GM12875 (cell line): Measurements from ENCODE around the gene LHX3.

ENCODE experiments used
- H3K4me3 ChIP-seq: one replicate; pipeline ENCODE4 v1.5.1; 2011; ENCODE audit warnings: low read depth, low read length, control low read depth
- TF ChIP-seq, protein P1 (sequence below): IDR thresholded peaks from 2 replicates; pipeline ENCODE4 v1.5.1; 2011; ENCODE audit warnings: low read depth, mild to moderate bottlenecking, control low read depth, inconsistent platforms, low read length, moderate library complexity, borderline replicate concordance; ENCODE audit not compliant: insufficient read depth

LHX3 gene

DNA sequence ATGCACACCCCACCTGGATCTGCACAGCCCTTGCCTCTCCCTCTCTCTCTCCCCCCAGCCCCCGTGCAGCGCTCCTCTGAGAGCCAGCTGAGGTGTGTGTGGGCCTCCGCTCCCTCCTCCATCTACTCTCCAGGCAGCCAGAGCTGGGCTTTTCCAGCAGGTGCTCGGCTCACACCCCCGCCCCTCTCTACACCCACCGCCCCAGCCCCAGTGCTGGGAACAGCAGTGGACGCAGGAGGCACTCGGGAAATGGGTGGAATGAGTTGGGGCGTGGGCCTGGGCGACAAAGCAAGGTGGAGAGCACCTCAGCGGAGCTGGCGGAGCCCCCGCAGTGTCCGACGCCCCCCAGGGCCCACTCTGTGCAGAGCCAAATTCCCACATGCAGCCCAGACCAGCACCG is 13.3 kb upstream of the LHX3 start:
- no peak overlapping the region for H3K4me3 ChIP-seq
- TF ChIP-seq, protein P1, sequence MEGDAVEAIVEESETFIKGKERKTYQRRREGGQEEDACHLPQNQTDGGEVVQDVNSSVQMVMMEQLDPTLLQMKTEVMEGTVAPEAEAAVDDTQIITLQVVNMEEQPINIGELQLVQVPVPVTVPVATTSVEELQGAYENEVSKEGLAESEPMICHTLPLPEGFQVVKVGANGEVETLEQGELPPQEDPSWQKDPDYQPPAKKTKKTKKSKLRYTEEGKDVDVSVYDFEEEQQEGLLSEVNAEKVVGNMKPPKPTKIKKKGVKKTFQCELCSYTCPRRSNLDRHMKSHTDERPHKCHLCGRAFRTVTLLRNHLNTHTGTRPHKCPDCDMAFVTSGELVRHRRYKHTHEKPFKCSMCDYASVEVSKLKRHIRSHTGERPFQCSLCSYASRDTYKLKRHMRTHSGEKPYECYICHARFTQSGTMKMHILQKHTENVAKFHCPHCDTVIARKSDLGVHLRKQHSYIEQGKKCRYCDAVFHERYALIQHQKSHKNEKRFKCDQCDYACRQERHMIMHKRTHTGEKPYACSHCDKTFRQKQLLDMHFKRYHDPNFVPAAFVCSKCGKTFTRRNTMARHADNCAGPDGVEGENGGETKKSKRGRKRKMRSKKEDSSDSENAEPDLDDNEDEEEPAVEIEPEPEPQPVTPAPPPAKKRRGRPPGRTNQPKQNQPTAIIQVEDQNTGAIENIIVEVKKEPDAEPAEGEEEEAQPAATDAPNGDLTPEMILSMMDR = no peak

- no peak overlapping the region for H3K4me3 ChIP-seq
- TF ChIP-seq, protein P1 = no peak
Measured at GRCh38 chr9:136216541-136217244, 11.8 kb upstream of the LHX3 start.

GRCh38 chr9:136213733-136214132 is 8.8 kb upstream of the LHX3 start:
- TF ChIP-seq, protein P1 = no peak
- no peak overlapping the region for H3K4me3 ChIP-seq

DNA sequence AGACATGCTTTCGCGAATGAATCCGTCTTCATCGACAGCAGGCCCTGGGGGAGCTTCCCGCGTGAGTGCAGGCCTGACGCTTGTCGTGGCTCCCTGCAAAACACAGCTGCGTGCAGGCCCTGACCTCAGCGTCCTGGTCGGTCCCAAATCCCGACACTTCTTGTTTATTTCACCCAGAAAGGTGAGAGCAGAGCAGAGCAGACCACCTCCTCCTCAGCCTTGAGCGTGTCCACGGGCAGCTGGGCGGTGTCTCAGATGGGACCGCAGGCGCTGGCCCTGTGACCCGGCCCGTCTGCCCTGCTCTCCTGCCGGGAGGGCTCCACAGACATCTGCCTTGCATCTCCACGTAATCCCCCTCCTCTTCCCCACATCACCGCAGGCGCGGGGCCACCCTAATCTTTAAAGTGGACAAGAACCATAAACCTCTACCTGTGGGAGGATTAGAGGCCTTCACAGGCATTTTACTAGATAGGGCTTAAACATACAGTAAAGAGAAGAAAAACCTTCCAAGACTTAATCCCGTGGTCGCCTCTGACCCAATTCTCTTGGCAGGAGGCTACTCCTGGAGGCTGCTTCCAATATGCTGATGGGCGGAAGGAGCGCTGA is 7.5 kb upstream of the LHX3 start:
- TF ChIP-seq, protein P1 = no peak
- no peak overlapping the region for H3K4me3 ChIP-seq

- no peak overlapping the region for H3K4me3 ChIP-seq
- TF ChIP-seq, protein P1 = no peak
Measured at GRCh38 chr9:136211441-136212344, 6.8 kb upstream of the LHX3 start.

DNA sequence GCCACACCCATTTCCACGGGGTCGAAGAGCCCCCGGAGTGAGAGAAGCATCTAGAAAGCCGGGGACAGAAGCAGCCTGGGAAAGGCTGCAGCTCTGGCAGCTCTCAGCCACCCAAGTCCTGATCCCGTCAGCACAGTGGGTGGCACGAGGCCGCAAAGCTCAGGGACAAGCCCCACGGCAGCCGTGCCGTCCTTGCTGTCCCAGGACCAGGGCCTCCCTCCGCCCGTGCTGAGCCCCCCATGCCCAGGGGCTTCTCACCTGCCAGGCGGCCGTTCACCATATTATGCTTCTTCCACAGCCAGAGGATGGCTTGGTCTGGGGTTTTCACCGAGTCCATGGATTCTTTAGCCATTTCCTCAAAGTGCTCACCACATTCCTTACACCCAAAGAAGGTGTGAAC is 6.1 kb upstream of the LHX3 start:
- TF ChIP-seq, protein P1 = no peak
- H3K4me3 ChIP-seq = no peak overlapping the region

DNA sequence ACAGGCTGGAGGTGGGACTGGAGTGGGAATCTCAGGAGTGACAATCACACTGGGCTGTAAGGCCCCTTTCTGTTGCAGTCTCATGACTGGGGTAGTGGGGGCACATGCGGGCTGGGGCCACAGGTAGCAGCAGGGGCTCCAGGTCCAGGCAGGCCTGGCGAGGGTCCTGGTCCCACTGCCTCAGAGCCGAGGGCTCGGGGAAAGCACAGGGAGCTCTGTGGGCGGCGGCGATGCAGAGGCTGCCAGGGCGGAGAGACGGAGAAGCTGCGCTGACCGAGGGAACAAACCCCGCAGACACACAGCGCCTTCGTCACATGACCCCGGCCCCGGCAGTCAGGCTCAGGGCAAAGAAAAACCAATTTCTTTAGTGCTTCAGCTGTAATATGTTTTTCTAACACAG is 5.3 kb upstream of the LHX3 start:
- TF ChIP-seq, protein P1 = no peak
- no peak overlapping the region for H3K4me3 ChIP-seq
